Measurements from ENCODE around the gene RAD51B.

DNA sequence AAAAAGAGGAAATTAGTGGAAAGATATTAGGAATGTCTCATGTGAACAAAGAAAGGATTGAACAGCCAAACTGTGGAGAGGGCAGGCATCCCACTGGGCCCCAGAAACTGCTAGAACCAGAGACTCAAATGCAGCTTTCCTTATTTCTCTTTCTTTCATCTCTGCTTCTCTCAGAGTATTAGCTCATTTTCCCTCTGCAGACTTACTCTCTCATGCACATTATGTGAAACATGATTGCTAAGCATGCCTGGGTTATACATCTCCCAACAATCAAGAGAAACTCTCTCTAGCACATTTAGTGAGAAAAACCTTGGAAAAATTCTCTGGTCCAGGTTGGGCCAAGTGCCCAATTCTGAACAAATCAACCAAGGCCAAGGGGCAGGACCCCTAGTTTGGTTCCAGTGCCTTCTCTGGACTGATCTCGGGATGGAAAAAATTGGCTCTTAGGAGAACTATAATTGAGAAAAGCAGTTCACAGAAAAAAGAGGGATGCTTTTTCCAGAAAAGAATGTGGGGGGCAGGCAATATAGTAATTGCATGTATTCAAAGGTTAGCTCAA lies 313.1 kb downstream of the RAD51B start:
- TF ChIP-seq, protein P1, sequence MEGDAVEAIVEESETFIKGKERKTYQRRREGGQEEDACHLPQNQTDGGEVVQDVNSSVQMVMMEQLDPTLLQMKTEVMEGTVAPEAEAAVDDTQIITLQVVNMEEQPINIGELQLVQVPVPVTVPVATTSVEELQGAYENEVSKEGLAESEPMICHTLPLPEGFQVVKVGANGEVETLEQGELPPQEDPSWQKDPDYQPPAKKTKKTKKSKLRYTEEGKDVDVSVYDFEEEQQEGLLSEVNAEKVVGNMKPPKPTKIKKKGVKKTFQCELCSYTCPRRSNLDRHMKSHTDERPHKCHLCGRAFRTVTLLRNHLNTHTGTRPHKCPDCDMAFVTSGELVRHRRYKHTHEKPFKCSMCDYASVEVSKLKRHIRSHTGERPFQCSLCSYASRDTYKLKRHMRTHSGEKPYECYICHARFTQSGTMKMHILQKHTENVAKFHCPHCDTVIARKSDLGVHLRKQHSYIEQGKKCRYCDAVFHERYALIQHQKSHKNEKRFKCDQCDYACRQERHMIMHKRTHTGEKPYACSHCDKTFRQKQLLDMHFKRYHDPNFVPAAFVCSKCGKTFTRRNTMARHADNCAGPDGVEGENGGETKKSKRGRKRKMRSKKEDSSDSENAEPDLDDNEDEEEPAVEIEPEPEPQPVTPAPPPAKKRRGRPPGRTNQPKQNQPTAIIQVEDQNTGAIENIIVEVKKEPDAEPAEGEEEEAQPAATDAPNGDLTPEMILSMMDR (IDR thresholded peaks at IDR 0.05) = no peak
- no peak for TF ChIP-seq POLR2A (IDR thresholded peaks at IDR 0.05)
